Thyroid gland (tissue), 4 donors: ENCODE measurements around the gene VPS72. TPM values are rescaled to one million over a fixed set of nuclear protein-coding genes. Genes with fewer than 3 reads are reported as not detected.
"Not testable (repeated sequence)": the region's sequence is repeated elsewhere in the genome, so short reads cannot be mapped to it uniquely, and the experiment has no call there.

Experiments
- DNase-seq, 2 donors: peaks; one replicate each; pipeline ENCODE4 v3.0.0-alpha.2; 2019
- H3K27ac ChIP-seq, 3 donors: fragments of 200-600 bp; sonication (generic); 1 replicate in 2 of 3; 2 replicates in 1 of 3; pipeline ENCODE4 v1.5.1; 2016 to 2019; ENCODE audit warnings: mild to moderate bottlenecking in 1 of 3, moderate library complexity in 1 of 3
- H3K27me3 ChIP-seq: fragments of 200-600 bp; sonication (generic); one replicate; pipeline ENCODE4 v1.5.1; 2019
- H3K36me3 ChIP-seq, 2 donors: fragments of 200-600 bp; sonication (generic); one replicate each; pipeline ENCODE4 v1.5.1; 2016 to 2019
- H3K4me1 ChIP-seq, 2 donors: fragments of 200-600 bp; sonication (generic); one replicate each; pipeline ENCODE4 v1.5.1; 2017 to 2019
- H3K4me3 ChIP-seq, 3 donors: fragments of 200-600 bp; sonication (generic); replicated peaks in 1 of 3; 1 replicate in 2 of 3; 2 replicates in 1 of 3; pipeline ENCODE4 v1.5.1; 2016; ENCODE audit warnings: mild to moderate bottlenecking in 1 of 3
- H3K9me3 ChIP-seq: fragments of 200-600 bp; sonication (generic); one replicate; pipeline ENCODE4 v1.5.1; 2017
- POLR2A ChIP-seq, 2 donors: fragments of 450-650 bp; IDR thresholded peaks; one replicate each; pipeline ENCODE4 v1.6.1; 2017; ENCODE audit warnings: antibody characterized with exemption in 2 of 2, mild to moderate bottlenecking in 2 of 2, moderate library complexity in 1 of 2
- WGBS, 2 donors: methylation state at CpG; one replicate each; pipeline ENCODE4 v1.1.5; 2017; 5-methylcytosine and 5-hydroxymethylcytosine counted together
- intact Hi-C: fragments of 100-400 bp; cut with DNase I; formaldehyde crosslinking; loops from one replicate; pipeline ENCODE4 v1.15.1; 2023
- total RNA-seq, 4 donors: library from RNA; depleted of rRNA; stranded (reverse); fragments of >200 nt; gene quantifications; one replicate each; pipeline ENCODE4 v1.2.3, GENCODE V29; 2016
- TF ChIP-seq, protein P1 (sequence below), 6 experiments: fragments of 200-600 bp in 3 of 6; fragments of 450-650 bp in 3 of 6; sonication (generic) in 3 of 6; IDR thresholded peaks; one replicate each; pipeline ENCODE4 v1.5.1; 2016 to 2019; ENCODE audit warnings: antibody characterized with exemption in 6 of 6, mild to moderate bottlenecking in 2 of 6, inconsistent platforms in 1 of 6, moderate library complexity in 1 of 6

VPS72 gene
- total RNA-seq, 4 donors from 2014 or later, result 36.9 to 47.5 (median 39.9) TPM

- Histone ChIP-seq H3K36me3 (no peaks in the 10 kb centered on the region), H3K27me3 (no peaks in the 10 kb centered on the region), H3K27ac (no peak overlapping the region), H3K4me1 (peaks cover 7 to 8% of the 10 kb centered on the region in 2 donors), H3K9me3 (no peaks in the 10 kb centered on the region), H3K4me3 (no peak overlapping the region)
- intact Hi-C loops, result no loop called here
- DNase-seq, result peak; percentile 22 to 26
- no peak for TF ChIP-seq POLR2A (IDR thresholded peaks at IDR 0.05)
- TF ChIP-seq, protein P1, sequence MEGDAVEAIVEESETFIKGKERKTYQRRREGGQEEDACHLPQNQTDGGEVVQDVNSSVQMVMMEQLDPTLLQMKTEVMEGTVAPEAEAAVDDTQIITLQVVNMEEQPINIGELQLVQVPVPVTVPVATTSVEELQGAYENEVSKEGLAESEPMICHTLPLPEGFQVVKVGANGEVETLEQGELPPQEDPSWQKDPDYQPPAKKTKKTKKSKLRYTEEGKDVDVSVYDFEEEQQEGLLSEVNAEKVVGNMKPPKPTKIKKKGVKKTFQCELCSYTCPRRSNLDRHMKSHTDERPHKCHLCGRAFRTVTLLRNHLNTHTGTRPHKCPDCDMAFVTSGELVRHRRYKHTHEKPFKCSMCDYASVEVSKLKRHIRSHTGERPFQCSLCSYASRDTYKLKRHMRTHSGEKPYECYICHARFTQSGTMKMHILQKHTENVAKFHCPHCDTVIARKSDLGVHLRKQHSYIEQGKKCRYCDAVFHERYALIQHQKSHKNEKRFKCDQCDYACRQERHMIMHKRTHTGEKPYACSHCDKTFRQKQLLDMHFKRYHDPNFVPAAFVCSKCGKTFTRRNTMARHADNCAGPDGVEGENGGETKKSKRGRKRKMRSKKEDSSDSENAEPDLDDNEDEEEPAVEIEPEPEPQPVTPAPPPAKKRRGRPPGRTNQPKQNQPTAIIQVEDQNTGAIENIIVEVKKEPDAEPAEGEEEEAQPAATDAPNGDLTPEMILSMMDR (IDR thresholded peaks at IDR 0.05), result no peak
- WGBS, 2 donors, result 62 to 70% methylated on average over 4 of the region's 4 CpGs
Observed at GRCh38 chr1:151222130-151222529, 32.1 kb upstream of the VPS72 start.

- Histone ChIP-seq H3K27me3 (no peaks in the 10 kb centered on the region), H3K4me1 (peaks cover 7 to 8% of the 10 kb centered on the region in 2 donors), H3K4me3 (no peak overlapping the region), H3K9me3 (no peaks in the 10 kb centered on the region), H3K27ac (no peak overlapping the region), H3K36me3 (no peaks in the 10 kb centered on the region)
- 89 to 93% methylated on average over 1 of the region's 1 CpG for WGBS, 2 donors
- DNase-seq, result no peak
- TF ChIP-seq, protein P1 (IDR thresholded peaks at IDR 0.05), result no peak
- TF ChIP-seq POLR2A (IDR thresholded peaks at IDR 0.05), result no peak
- intact Hi-C loops, result no loop called here
Observed at GRCh38 chr1:151221616-151222015, 31.6 kb upstream of the VPS72 start.

DNA sequence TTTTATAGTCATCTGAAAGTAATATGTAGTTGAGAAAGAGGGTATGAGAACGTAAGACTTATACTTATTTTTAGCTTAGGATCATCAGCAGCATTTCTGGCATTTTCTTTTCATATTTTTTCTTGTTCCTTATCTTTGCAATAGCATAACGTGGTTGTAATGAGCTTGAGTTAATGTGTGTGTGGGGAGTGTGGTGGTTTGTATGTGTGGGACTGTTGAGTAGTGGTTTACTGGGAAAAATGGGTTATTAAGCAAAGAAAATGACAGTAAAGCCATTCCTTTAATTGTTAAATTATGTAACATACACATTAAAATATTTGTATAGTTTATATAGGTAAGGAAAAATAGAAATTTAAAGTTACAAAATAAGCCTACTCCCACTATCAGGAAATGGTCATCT lies 23.6 kb upstream of the VPS72 start:
- TF ChIP-seq POLR2A (IDR thresholded peaks at IDR 0.05), result no peak
- TF ChIP-seq, protein P1 (IDR thresholded peaks at IDR 0.05), result no peak
- Histone ChIP-seq H3K9me3 (no peaks in the 10 kb centered on the region), H3K27me3 (no peaks in the 10 kb centered on the region), H3K36me3 (peaks cover 0 to 5% of the 10 kb centered on the region in 2 donors), H3K4me1 (no peaks in the 10 kb centered on the region), H3K27ac (no peak overlapping the region), H3K4me3 (no peak overlapping the region)
- no peak for DNase-seq
- 37 to 40% methylated on average over 2 of the region's 2 CpGs for WGBS, 2 donors
- intact Hi-C loops, result no loop called here

DNA sequence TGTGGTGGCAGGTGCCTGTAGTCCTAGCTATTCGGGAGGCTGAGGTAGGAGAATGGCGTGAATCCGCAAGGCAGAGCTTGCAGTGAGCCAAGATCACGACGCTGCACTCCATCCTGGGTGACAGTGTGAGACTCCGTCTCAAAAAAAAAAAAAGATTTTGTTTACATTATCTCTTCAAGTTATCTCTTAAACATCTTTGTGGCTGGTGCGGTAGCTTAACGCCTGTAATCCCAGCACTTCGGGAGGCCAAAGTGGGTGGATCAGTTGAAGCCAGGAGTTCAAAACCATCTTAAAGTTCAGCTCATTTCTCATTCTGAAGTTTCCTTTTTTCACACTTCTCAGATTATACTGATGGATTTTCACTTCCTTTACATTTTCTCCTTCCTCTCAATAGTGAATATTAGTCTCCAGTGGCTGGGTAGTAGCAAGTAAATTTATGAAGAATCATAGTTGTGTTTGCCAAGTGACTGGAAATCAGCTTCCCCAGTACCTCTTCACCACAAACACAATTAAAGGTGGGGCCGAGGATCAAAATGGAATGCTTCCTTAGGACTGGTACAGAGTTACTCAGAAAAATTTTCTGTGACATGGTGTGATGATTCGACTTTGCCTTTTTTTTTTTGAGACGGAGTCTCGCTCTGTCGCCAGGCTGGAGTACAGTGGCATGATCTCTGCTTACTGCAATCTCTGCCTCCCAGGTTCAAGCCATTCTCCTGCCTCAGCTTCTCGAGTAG lies 22.1 kb upstream of the VPS72 start:
- Histone ChIP-seq H3K36me3 (peaks cover under 1 to 9% of the 10 kb centered on the region in 2 donors), H3K4me3 (no peak overlapping the region), H3K9me3 (no peaks in the 10 kb centered on the region), H3K27me3 (no peaks in the 10 kb centered on the region), H3K4me1 (peaks cover 7 to 9% of the 10 kb centered on the region in 2 donors), H3K27ac (no peak overlapping the region)
- intact Hi-C loops, result no loop called here
- no peak for DNase-seq
- TF ChIP-seq POLR2A (IDR thresholded peaks at IDR 0.05), result no peak
- TF ChIP-seq, protein P1 (IDR thresholded peaks at IDR 0.05), result no peak
- 86 to 88% methylated on average over 15 of the region's 15 CpGs for WGBS, 2 donors

DNA sequence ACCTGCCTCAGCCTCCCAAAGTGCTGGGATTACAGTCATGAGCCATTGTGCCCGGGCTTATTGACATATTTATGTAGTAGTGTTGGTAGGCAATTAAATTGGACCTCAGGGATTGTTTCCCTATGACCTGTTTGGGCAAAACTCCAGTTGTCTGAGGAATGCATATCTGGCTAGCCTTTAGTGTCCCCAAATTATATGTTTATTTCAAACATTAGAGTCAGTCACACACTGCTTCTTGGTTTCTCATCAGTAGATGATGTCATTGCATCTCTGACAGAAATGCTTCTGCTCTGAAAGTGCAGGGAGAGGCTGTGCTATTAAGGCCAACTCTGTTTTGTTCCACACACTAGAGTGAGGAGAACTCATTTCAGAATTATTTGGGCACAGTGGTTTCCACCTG lies 20.8 kb upstream of the VPS72 start:
- H3K4me3 ChIP-seq, result no peak overlapping the region
- no peak for TF ChIP-seq POLR2A (IDR thresholded peaks at IDR 0.05)
- TF ChIP-seq, protein P1 (IDR thresholded peaks at IDR 0.05), result no peak
- H3K36me3 ChIP-seq, result peaks cover 8 to 9% of the 10 kb centered on the region in 2 donors
- no peaks in the 10 kb centered on the region for H3K27me3 ChIP-seq
- no peak overlapping the region for H3K27ac ChIP-seq
- no peaks in the 10 kb centered on the region for H3K9me3 ChIP-seq
- DNase-seq, result no peak
- H3K4me1 ChIP-seq, result peaks cover 9 to 12% of the 10 kb centered on the region in 2 donors
- intact Hi-C loops, result no loop called here
- 82% methylated on average over 1 of the region's 1 CpG for WGBS, 2 donors

GRCh38 chr1:151205381-151205965 lies 15.5 kb upstream of the VPS72 start:
- 93 to 96% methylated on average over 12 of the region's 12 CpGs for WGBS, 2 donors

More at GRCh38 chr1:151205381-151205965, 15.5 kb upstream of the VPS72 start:
- H3K9me3 ChIP-seq, H3K27me3 ChIP-seq, DNase-seq, intact Hi-C loops, H3K4me3 ChIP-seq: not testable (repeated sequence)
- H3K4me1 ChIP-seq, result peaks cover 21 to 29% of the 10 kb centered on the region in 2 donors
- H3K27ac ChIP-seq, result peak overlapping the region in 1 of 3 donors; percentile 64
- peaks cover 8 to 14% of the 10 kb centered on the region in 2 donors for H3K36me3 ChIP-seq
